NB4 (cell line): Measurements from ENCODE around the gene C6orf52.

Source experiments
- MAX ChIP-seq: IDR thresholded peaks from 2 replicates; pipeline ENCODE4 v1.6.1; 2011; ENCODE audit warnings: low read depth, low read length
- MYC ChIP-seq: IDR thresholded peaks from 2 replicates; pipeline ENCODE4 v1.6.1; 2011; ENCODE audit warnings: low read depth, low read length
- POLR2A ChIP-seq: IDR thresholded peaks from 2 replicates; pipeline ENCODE4 v1.6.1; 2011; ENCODE audit warnings: mild to moderate bottlenecking; ENCODE audit not compliant: insufficient read length; ENCODE audit errors: extremely low read depth
- TF ChIP-seq, protein P1 (sequence below): IDR thresholded peaks from one replicate; pipeline ENCODE4 v1.5.1; 2012; ENCODE audit warnings: low read depth, low read length

DNA sequence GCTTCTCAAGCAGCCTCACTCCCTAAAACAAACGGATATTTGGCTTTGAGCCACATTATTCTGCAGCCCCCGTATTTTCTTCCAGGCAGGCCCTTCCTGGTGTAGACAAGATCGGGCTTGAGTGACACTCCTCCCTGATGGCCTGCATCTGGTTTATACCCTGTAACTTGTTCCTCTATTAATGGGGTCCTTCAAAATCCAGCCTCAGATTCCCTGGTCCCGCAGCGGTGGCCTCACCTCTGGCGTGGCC, 28.1 kb upstream of the C6orf52 start:
- TF ChIP-seq POLR2A (no peak), MAX (no peak), MYC (no peak)
- TF ChIP-seq, protein P1, sequence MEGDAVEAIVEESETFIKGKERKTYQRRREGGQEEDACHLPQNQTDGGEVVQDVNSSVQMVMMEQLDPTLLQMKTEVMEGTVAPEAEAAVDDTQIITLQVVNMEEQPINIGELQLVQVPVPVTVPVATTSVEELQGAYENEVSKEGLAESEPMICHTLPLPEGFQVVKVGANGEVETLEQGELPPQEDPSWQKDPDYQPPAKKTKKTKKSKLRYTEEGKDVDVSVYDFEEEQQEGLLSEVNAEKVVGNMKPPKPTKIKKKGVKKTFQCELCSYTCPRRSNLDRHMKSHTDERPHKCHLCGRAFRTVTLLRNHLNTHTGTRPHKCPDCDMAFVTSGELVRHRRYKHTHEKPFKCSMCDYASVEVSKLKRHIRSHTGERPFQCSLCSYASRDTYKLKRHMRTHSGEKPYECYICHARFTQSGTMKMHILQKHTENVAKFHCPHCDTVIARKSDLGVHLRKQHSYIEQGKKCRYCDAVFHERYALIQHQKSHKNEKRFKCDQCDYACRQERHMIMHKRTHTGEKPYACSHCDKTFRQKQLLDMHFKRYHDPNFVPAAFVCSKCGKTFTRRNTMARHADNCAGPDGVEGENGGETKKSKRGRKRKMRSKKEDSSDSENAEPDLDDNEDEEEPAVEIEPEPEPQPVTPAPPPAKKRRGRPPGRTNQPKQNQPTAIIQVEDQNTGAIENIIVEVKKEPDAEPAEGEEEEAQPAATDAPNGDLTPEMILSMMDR = no peak
